Measurements from ENCODE around the gene CAMKV.

The CAMKV gene

DNA sequence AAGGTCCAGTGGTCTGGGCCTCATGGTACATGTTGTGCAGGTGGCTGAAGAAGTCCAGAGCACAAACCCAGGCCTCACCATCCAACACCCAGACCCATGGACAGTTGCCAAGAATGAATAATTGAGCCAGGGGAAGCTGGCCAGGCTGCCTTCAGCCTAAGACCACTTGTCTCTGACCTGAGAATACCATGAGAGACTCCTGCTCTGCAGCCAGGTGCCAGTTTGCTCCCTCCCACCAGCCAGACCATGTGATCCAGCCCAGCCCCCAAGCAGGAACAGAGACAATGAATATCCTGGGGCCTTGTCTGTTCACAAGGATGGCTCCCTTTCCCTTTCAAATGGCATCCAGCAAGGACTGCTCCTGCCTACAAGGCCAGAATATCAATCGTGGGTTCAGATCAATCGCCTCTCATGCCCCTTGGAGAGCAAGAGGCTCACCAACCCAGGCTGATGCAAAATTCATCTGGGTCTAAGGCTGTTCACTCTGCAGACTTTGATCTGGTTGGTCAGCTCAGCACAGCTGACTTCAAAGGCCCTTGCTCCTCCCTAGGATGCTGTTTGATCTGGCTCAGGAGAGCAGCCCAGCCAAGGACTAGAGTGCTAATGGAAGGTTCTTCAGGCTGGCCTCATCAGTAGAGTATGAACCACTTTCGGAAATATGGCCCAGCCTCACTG is 26.7 kb downstream of the CAMKV start:
- Histone ChIP-seq H3K4me1 (ENCODE audit: control insufficient read depth in 1 of 2, insufficient read depth in 1 of 2, low read depth in 1 of 2, low read length in 1 of 2) (no peaks in the 10 kb centered on the region), H3K27me3 (no peaks in the 10 kb centered on the region), H3K36me3 (peaks cover 37% of the 10 kb centered on the region), H3K4me3 (ENCODE audit: low read depth in 1 of 2, low read length in 1 of 2) (no peak overlapping the region), H3K9me3 (no peaks in the 10 kb centered on the region), H3K27ac (no peak overlapping the region)
- TF ChIP-seq, protein P1, sequence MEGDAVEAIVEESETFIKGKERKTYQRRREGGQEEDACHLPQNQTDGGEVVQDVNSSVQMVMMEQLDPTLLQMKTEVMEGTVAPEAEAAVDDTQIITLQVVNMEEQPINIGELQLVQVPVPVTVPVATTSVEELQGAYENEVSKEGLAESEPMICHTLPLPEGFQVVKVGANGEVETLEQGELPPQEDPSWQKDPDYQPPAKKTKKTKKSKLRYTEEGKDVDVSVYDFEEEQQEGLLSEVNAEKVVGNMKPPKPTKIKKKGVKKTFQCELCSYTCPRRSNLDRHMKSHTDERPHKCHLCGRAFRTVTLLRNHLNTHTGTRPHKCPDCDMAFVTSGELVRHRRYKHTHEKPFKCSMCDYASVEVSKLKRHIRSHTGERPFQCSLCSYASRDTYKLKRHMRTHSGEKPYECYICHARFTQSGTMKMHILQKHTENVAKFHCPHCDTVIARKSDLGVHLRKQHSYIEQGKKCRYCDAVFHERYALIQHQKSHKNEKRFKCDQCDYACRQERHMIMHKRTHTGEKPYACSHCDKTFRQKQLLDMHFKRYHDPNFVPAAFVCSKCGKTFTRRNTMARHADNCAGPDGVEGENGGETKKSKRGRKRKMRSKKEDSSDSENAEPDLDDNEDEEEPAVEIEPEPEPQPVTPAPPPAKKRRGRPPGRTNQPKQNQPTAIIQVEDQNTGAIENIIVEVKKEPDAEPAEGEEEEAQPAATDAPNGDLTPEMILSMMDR (IDR thresholded peaks at IDR 0.05) = no peak

DNA sequence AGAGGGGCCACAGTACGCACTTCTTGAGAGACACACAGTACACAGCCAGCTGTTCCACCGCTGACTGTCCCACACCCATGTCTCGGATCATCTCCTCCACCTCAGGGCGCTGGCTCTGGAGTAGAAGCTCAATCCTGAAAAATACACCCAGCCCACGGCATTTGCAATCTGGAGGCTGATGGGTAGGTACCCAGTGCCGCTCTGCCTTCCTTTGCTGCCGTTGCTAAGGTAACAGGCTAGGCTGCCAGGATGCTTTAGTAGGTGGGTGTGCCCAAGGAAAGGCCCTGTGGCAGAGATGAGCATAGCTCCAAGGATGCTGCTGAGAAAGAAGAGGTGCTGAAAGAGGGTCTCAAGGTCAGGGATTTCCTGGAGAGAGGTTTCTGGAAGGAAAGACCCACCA is 27.9 kb downstream of the CAMKV start:
- H3K4me3 ChIP-seq (ENCODE audit: low read depth in 1 of 2, low read length in 1 of 2) = no peak overlapping the region
- H3K27me3 ChIP-seq = no peaks in the 10 kb centered on the region
- TF ChIP-seq, protein P1 (IDR thresholded peaks at IDR 0.05) = no peak
- H3K4me1 ChIP-seq (ENCODE audit: control insufficient read depth in 1 of 2, insufficient read depth in 1 of 2, low read depth in 1 of 2, low read length in 1 of 2) = no peaks in the 10 kb centered on the region
- H3K27ac ChIP-seq = no peak overlapping the region
- H3K36me3 ChIP-seq = peaks cover 33% of the 10 kb centered on the region
- no peaks in the 10 kb centered on the region for H3K9me3 ChIP-seq

DNA sequence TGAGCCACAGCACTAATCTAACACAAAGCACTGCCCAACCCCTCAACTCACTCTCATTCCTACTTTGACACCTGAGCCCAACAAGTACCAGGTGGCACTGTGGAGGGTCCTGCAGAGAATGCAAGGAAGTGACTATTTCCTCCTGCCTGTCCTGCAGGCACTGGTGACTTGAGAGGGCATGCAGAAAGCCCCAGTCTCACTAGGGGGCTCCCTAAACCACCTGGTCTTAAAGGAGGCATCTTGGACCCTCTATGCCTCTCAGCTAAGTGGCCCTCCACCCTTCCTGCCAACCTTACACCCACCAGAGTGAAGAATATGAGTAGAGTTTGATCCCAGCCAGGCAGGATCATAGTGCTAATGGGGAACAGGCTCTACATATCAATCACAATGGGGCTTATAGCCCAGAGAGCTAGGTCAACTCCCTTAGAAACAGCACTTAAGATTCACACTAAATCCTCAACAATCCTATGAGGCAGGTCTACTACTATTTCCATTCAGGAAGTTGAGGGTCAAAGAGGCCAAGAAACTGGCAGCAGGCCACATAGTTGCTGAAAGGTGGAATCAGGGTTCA is 28.5 kb downstream of the CAMKV start:
- Histone ChIP-seq H3K4me1 (ENCODE audit: control insufficient read depth in 1 of 2, insufficient read depth in 1 of 2, low read depth in 1 of 2, low read length in 1 of 2) (no peaks in the 10 kb centered on the region), H3K27ac (no peak overlapping the region), H3K9me3 (no peaks in the 10 kb centered on the region), H3K4me3 (ENCODE audit: low read depth in 1 of 2, low read length in 1 of 2) (no peak overlapping the region), H3K27me3 (no peaks in the 10 kb centered on the region), H3K36me3 (peaks cover 27% of the 10 kb centered on the region)
- TF ChIP-seq, protein P1 (IDR thresholded peaks at IDR 0.05) = no peak

- no peak overlapping the region for H3K4me3 ChIP-seq (ENCODE audit: low read depth in 1 of 2, low read length in 1 of 2)
- H3K4me1 ChIP-seq (ENCODE audit: control insufficient read depth in 1 of 2, insufficient read depth in 1 of 2, low read depth in 1 of 2, low read length in 1 of 2) = no peaks in the 10 kb centered on the region
- no peak overlapping the region for H3K27ac ChIP-seq
- no peaks in the 10 kb centered on the region for H3K27me3 ChIP-seq
- H3K9me3 ChIP-seq = no peaks in the 10 kb centered on the region
- TF ChIP-seq, protein P1 (IDR thresholded peaks at IDR 0.05) = no peak
- H3K36me3 ChIP-seq = peaks cover 21% of the 10 kb centered on the region
Observed at GRCh38 chr3:49840388-49840787, 29.3 kb downstream of the CAMKV start.

DNA sequence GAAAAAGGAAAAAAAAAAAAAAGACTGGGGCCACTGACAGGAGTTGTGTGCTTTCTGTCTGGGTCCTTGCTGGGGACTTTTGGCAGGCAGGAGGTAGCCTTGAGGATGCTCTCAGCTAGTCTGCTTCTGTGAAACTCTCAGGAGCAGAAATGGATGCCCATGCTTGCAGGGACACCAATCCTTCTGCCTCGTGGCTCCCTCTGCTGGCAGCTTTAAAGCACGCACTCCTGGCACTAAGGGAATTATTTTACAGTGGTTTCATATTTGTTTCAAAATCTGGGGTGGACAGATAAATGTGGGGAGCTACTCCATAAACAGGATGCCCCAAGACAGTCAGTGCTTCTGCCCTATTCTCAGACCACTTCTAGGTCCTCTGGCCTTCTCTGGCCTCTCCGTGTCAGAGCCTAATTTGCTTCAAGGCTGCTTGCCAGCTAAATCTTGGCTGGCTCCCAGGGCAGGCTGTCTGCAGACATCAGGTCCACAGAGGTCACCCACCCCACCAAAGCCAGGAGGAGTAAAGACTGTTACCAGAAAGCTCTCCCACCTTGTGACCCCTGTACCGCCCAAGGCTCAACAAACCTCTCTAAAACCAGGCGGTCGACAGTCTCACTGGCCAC is 30.4 kb downstream of the CAMKV start:
- no peak overlapping the region for H3K27ac ChIP-seq
- H3K4me1 ChIP-seq (ENCODE audit: control insufficient read depth in 1 of 2, insufficient read depth in 1 of 2, low read depth in 1 of 2, low read length in 1 of 2) = no peaks in the 10 kb centered on the region
- H3K9me3 ChIP-seq = no peaks in the 10 kb centered on the region
- no peak overlapping the region for H3K4me3 ChIP-seq (ENCODE audit: low read depth in 1 of 2, low read length in 1 of 2)
- TF ChIP-seq, protein P1 (IDR thresholded peaks at IDR 0.05) = peak; percentile 91
- peaks cover 11% of the 10 kb centered on the region for H3K36me3 ChIP-seq
- H3K27me3 ChIP-seq = no peaks in the 10 kb centered on the region

Data from neutrophil (primary cell).